GM13976 (cell line): ENCODE results near the gene GNAZ.

ENCODE experiments used
- DNase-seq: peaks from one replicate; pipeline ENCODE4 v3.0.0; 2012; ENCODE audit warnings: low spot score
- CTCF ChIP-seq: IDR thresholded peaks from 2 replicates; pipeline ENCODE4 v1.5.1; 2012; ENCODE audit warnings: borderline replicate concordance, mild to moderate bottlenecking; ENCODE audit not compliant: insufficient read depth; ENCODE audit errors: extremely low read depth, missing control alignments, control extremely low read depth
- in situ Hi-C: fragments of 300-500 bp; cut with MboI; formaldehyde crosslinking; loops from one replicate; pipeline ENCODE4 v1.12.0; 2022; ENCODE audit warnings: low sequenced_read_pairs, mixed read lengths, inconsistent platforms; ENCODE audit not compliant: unreplicated experiment

The GNAZ gene

GRCh38 chr22:23137905-23138561 is 67.7 kb downstream of the GNAZ start:
- in situ Hi-C loops: loop anchor here (10.0 kb wide), 1 partner anchor 363 kb away; no protein-coding TSS in a partner anchor
- TF ChIP-seq CTCF: no peak
- peak; percentile 69 for DNase-seq

- no peak for DNase-seq
- no peak for TF ChIP-seq CTCF
- in situ Hi-C loops: loop anchor here (10.0 kb wide), 1 partner anchor 364 kb away; no protein-coding TSS in a partner anchor
These were observed 68.5 kb downstream of the GNAZ start for GRCh38 chr22:23138584-23139435.

- in situ Hi-C loops: no loop called here
- no peak for DNase-seq
- no peak for TF ChIP-seq CTCF
These were observed 70.1 kb downstream of the GNAZ start for GRCh38 chr22:23140385-23140784.

- DNase-seq: no peak
- in situ Hi-C loops: no loop called here
- TF ChIP-seq CTCF: no peak
These were observed 72.3 kb downstream of the GNAZ start for GRCh38 chr22:23142546-23143105.

GRCh38 chr22:23143119-23143518 is 72.8 kb downstream of the GNAZ start:
- DNase-seq: no peak
- no peak for TF ChIP-seq CTCF
- in situ Hi-C loops: no loop called here

GRCh38 chr22:23144432-23144831 is 74.1 kb downstream of the GNAZ start:
- in situ Hi-C loops: no loop called here
- TF ChIP-seq CTCF: no peak

More at GRCh38 chr22:23144432-23144831, 74.1 kb downstream of the GNAZ start:
- no peak for DNase-seq
